Measurements from ENCODE around the gene DTNB. TPM values are rescaled to one million over a fixed set of nuclear protein-coding genes. Genes with fewer than 3 reads are reported as not detected.

Gene DTNB
- total RNA-seq, 1 donor from 2014 or later = 12.0 TPM

DNA sequence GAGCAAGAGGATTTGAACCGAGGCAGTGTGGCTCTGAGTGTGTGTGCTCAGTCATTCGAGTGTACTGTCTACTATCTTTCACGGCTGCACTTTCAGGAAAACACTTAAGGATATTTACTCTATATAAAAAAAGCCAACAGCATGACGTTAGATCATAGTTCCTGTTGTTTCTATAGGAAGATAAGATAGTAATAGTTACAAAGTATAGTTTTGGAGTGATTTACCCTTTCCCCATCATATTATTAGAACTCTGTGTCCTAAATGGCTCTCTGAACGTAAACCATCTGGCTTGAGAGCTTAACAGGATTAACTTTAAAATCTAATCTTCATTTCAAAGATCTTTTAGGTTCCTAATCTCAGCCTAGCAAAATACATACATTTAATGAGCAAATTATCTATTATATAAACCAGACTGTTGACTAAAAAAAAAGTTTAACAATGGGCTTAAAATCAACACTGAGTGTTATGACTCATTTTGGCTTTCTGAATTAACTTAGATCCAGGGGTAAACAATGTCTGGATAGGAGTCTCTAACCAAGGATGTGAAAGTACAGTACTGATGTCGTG lies 181.3 kb downstream of the DTNB start:
- DNase-seq (ENCODE audit: low spot score) = no peak
- H3K27ac Mint-ChIP-seq (ENCODE audit: unreplicated experiment) = no peak overlapping the region
- H3K4me1 Mint-ChIP-seq (ENCODE audit: unreplicated experiment) = no peaks in the 10 kb centered on the region
- TF ChIP-seq, protein P1, sequence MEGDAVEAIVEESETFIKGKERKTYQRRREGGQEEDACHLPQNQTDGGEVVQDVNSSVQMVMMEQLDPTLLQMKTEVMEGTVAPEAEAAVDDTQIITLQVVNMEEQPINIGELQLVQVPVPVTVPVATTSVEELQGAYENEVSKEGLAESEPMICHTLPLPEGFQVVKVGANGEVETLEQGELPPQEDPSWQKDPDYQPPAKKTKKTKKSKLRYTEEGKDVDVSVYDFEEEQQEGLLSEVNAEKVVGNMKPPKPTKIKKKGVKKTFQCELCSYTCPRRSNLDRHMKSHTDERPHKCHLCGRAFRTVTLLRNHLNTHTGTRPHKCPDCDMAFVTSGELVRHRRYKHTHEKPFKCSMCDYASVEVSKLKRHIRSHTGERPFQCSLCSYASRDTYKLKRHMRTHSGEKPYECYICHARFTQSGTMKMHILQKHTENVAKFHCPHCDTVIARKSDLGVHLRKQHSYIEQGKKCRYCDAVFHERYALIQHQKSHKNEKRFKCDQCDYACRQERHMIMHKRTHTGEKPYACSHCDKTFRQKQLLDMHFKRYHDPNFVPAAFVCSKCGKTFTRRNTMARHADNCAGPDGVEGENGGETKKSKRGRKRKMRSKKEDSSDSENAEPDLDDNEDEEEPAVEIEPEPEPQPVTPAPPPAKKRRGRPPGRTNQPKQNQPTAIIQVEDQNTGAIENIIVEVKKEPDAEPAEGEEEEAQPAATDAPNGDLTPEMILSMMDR (IDR thresholded peaks at IDR 0.05; ENCODE audit: unreplicated experiment) = no peak
- H3K27me3 Mint-ChIP-seq (ENCODE audit: unreplicated experiment) = no peaks in the 10 kb centered on the region
- H3K36me3 Mint-ChIP-seq (ENCODE audit: low read depth, unreplicated experiment) = no peaks in the 10 kb centered on the region
- H3K4me3 Mint-ChIP-seq (ENCODE audit: unreplicated experiment) = no peak overlapping the region
- H3K9me3 Mint-ChIP-seq (ENCODE audit: unreplicated experiment) = no peaks in the 10 kb centered on the region

DNA sequence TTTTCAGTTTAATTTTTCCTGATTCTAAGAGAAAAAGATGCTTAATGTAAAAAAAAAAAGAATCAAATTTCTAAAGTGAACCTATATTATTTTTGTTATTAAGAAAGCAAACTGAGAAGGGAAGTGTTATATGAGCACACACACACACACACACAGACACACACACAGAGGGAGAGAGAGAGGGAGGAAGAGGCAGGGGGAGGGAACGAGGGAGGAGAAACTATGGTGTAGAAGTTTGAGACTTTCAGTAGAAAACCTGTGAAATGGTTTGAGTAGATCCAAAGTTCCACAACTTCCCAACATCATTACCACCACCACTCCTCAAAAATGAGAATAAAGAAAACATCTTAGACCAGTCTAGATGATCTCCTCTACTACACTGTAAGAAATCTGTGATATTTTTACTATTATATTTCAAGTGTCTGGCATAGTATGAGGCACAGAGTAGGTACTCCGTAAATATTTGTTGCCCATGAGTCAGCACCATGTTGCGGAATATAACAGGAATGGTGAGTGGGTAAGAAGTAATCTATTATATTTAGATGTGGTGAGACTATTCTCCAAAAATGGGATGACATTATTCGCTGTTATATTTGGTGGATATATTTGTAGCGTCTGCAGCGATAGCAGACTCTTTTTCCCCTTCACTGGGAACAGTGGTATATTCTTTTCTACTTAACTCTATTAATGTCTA lies 182.2 kb downstream of the DTNB start:
- no peak overlapping the region for H3K27ac Mint-ChIP-seq (ENCODE audit: unreplicated experiment)
- no peaks in the 10 kb centered on the region for H3K9me3 Mint-ChIP-seq (ENCODE audit: unreplicated experiment)
- TF ChIP-seq, protein P1 (IDR thresholded peaks at IDR 0.05; ENCODE audit: unreplicated experiment) = no peak
- DNase-seq (ENCODE audit: low spot score) = no peak
- H3K4me3 Mint-ChIP-seq (ENCODE audit: unreplicated experiment) = no peak overlapping the region
- H3K36me3 Mint-ChIP-seq (ENCODE audit: low read depth, unreplicated experiment) = no peaks in the 10 kb centered on the region
- H3K4me1 Mint-ChIP-seq (ENCODE audit: unreplicated experiment) = no peaks in the 10 kb centered on the region
- no peaks in the 10 kb centered on the region for H3K27me3 Mint-ChIP-seq (ENCODE audit: unreplicated experiment)

GRCh38 chr2:25490217-25490616 lies 183.2 kb downstream of the DTNB start:
- no peak overlapping the region for H3K27ac Mint-ChIP-seq (ENCODE audit: unreplicated experiment)
- DNase-seq (ENCODE audit: low spot score) = no peak

DNA sequence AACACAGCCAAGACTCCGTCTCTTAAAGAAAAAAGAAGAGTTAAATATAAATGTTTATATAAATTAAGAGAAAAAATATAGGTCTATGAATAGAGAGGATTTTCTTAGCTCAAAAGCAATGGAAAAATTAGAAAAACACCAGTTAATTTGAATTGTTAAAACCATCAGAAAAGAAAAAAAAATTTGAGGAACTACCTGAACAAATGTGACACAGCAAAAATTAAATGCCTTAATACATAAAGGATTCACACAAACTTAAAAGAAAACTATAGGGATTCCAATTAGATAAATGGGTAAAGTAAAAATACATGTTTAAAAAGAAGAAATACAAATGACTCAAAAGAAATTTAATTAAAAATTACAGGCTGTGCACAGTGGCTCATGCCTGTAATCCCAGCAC lies 183.7 kb downstream of the DTNB start:
- TF ChIP-seq, protein P1 (IDR thresholded peaks at IDR 0.05; ENCODE audit: unreplicated experiment) = no peak
- Mint-ChIP-seq H3K27me3 (ENCODE audit: unreplicated experiment) (no peaks in the 10 kb centered on the region), H3K9me3 (ENCODE audit: unreplicated experiment) (no peaks in the 10 kb centered on the region), H3K36me3 (ENCODE audit: low read depth, unreplicated experiment) (no peaks in the 10 kb centered on the region), H3K4me1 (ENCODE audit: unreplicated experiment) (no peaks in the 10 kb centered on the region), H3K4me3 (ENCODE audit: unreplicated experiment) (no peak overlapping the region), H3K27ac (ENCODE audit: unreplicated experiment) (no peak overlapping the region)
- DNase-seq (ENCODE audit: low spot score) = no peak

More at GRCh38 chr2:25490217-25490616, 183.2 kb downstream of the DTNB start:
- no peaks in the 10 kb centered on the region for H3K4me1 Mint-ChIP-seq (ENCODE audit: unreplicated experiment)
- no peak overlapping the region for H3K4me3 Mint-ChIP-seq (ENCODE audit: unreplicated experiment)
- no peaks in the 10 kb centered on the region for H3K9me3 Mint-ChIP-seq (ENCODE audit: unreplicated experiment)
- no peaks in the 10 kb centered on the region for H3K27me3 Mint-ChIP-seq (ENCODE audit: unreplicated experiment)
- H3K36me3 Mint-ChIP-seq (ENCODE audit: low read depth, unreplicated experiment) = no peaks in the 10 kb centered on the region
- TF ChIP-seq, protein P1 (IDR thresholded peaks at IDR 0.05; ENCODE audit: unreplicated experiment) = no peak

GRCh38 chr2:25483607-25484266 lies 189.6 kb downstream of the DTNB start:
- TF ChIP-seq, protein P1 (IDR thresholded peaks at IDR 0.05; ENCODE audit: unreplicated experiment) = no peak
- H3K27ac Mint-ChIP-seq (ENCODE audit: unreplicated experiment) = no peak overlapping the region
- H3K36me3 Mint-ChIP-seq (ENCODE audit: low read depth, unreplicated experiment) = no peaks in the 10 kb centered on the region
- no peak overlapping the region for H3K4me3 Mint-ChIP-seq (ENCODE audit: unreplicated experiment)
- no peaks in the 10 kb centered on the region for H3K4me1 Mint-ChIP-seq (ENCODE audit: unreplicated experiment)
- no peaks in the 10 kb centered on the region for H3K9me3 Mint-ChIP-seq (ENCODE audit: unreplicated experiment)
- H3K27me3 Mint-ChIP-seq (ENCODE audit: unreplicated experiment) = no peaks in the 10 kb centered on the region
- no peak for DNase-seq (ENCODE audit: low spot score)

Data from endothelial cell (in vitro differentiated cells).